Liver (tissue), 9 donors: ENCODE data around the gene PPP1R1B. TPM values are rescaled to one million over a fixed set of nuclear protein-coding genes. Genes with fewer than 3 reads are reported as not detected.

ENCODE experiments used
- DNase-seq: peaks from one replicate; pipeline ENCODE4 v3.0.0-alpha.2; 2017; ENCODE audit warnings: low spot score
- H3K27ac ChIP-seq, 2 donors: one replicate each; pipeline ENCODE4 v1.7.0; 2013; ENCODE audit warnings: inconsistent platforms in 2 of 2, low read length in 2 of 2, control low read depth in 1 of 2, low read depth in 1 of 2, mild to moderate bottlenecking in 1 of 2
- H3K27me3 ChIP-seq, 4 donors: one replicate each; pipeline versions ENCODE4 v1.6.1 to v1.7.0; 2013; ENCODE audit warnings: low read length in 3 of 4, inconsistent platforms in 1 of 4, mild to moderate bottlenecking in 1 of 4, moderate library complexity in 1 of 4; ENCODE audit not compliant: control insufficient read depth in 4 of 4, insufficient read depth in 4 of 4
- H3K36me3 ChIP-seq, 4 donors: one replicate each; pipeline versions ENCODE4 v1.6.1 to v1.7.0; 2013; ENCODE audit warnings: low read length in 3 of 4, mild to moderate bottlenecking in 3 of 4, low read depth in 1 of 4, moderate library complexity in 1 of 4; ENCODE audit not compliant: control insufficient read depth in 4 of 4, insufficient read depth in 3 of 4
- H3K4me1 ChIP-seq, 4 donors: one replicate each; pipeline versions ENCODE4 v1.6.1 to v1.7.0; 2013; ENCODE audit warnings: low read length in 3 of 4, mild to moderate bottlenecking in 3 of 4, moderate library complexity in 1 of 4; ENCODE audit not compliant: control insufficient read depth in 4 of 4, insufficient read depth in 4 of 4
- H3K4me3 ChIP-seq, 3 donors: one replicate each; pipeline versions ENCODE4 v1.6.1 to v1.7.0; 2013; ENCODE audit warnings: low read length in 3 of 3, control low read depth in 1 of 3, low read depth in 1 of 3, mild to moderate bottlenecking in 1 of 3
- H3K9ac ChIP-seq, 2 donors: one replicate each; pipeline ENCODE4 v1.7.0; 2013; ENCODE audit warnings: low read length in 2 of 2, mild to moderate bottlenecking in 2 of 2, moderate library complexity in 2 of 2, control low read depth in 1 of 2, low read depth in 1 of 2
- H3K9me3 ChIP-seq, 4 donors: one replicate each; pipeline versions ENCODE4 v1.6.1 to v1.7.0; 2013; ENCODE audit warnings: low read length in 3 of 4; ENCODE audit not compliant: control insufficient read depth in 4 of 4
- ATF3 ChIP-seq: IDR thresholded peaks from 2 replicates; pipeline ENCODE4 v1.6.1; 2016; ENCODE audit warnings: antibody characterized with exemption
- CTCF ChIP-seq: fragments of 150-350 bp; IDR thresholded peaks from 2 replicates; pipeline ENCODE4 v1.5.1; 2017; ENCODE audit warnings: improper control_type of control experiment, low read depth, low read length; ENCODE audit not compliant: missing input control
- EGR1 ChIP-seq, 2 donors: IDR thresholded peaks; 2 replicates each; pipeline ENCODE4 v1.6.1; 2016 to 2018; ENCODE audit warnings: antibody characterized with exemption in 2 of 2, low read depth in 2 of 2
- FOXA2 ChIP-seq: IDR thresholded peaks from 2 replicates; pipeline ENCODE4 v1.6.1; 2016; ENCODE audit warnings: antibody characterized with exemption
- GABPA ChIP-seq, 2 donors: IDR thresholded peaks in 1 of 2; conservative IDR thresholded peaks in 1 of 2; 2 replicates each; pipeline ENCODE4 v1.6.1; 2016; ENCODE audit warnings: antibody characterized with exemption in 2 of 2, mild to moderate bottlenecking in 1 of 2, moderate library complexity in 1 of 2
- HNF4A ChIP-seq, 2 donors: conservative IDR thresholded peaks; 2 replicates each; pipeline ENCODE4 v1.6.1; 2016; ENCODE audit warnings: antibody characterized with exemption in 2 of 2, mild to moderate bottlenecking in 2 of 2
- JUND ChIP-seq, 2 donors: IDR thresholded peaks; 2 replicates each; pipeline ENCODE4 v1.6.1; 2016; ENCODE audit warnings: antibody characterized with exemption in 2 of 2
- MAX ChIP-seq: IDR thresholded peaks from 2 replicates; pipeline ENCODE4 v1.6.1; 2016; ENCODE audit warnings: antibody characterized with exemption
- NR2F2 ChIP-seq: IDR thresholded peaks from 2 replicates; pipeline ENCODE4 v1.6.1; 2016; ENCODE audit warnings: antibody characterized with exemption
- RAD21 ChIP-seq, 2 donors: IDR thresholded peaks; 2 replicates each; pipeline ENCODE4 v1.6.1; 2016; ENCODE audit warnings: antibody characterized with exemption in 2 of 2, mild to moderate bottlenecking in 2 of 2
- RXRA ChIP-seq, 2 donors: IDR thresholded peaks; 2 replicates each; pipeline ENCODE4 v1.6.1; 2017 to 2018; ENCODE audit warnings: antibody characterized with exemption in 2 of 2, mild to moderate bottlenecking in 1 of 2
- SP1 ChIP-seq: IDR thresholded peaks from 2 replicates; pipeline ENCODE4 v1.6.1; 2018; ENCODE audit warnings: antibody characterized with exemption, mild to moderate bottlenecking
- TAF1 ChIP-seq: conservative IDR thresholded peaks from 2 replicates; pipeline ENCODE4 v1.6.1; 2016; ENCODE audit warnings: antibody characterized with exemption, mild to moderate bottlenecking
- ZBTB33 ChIP-seq: IDR thresholded peaks from 2 replicates; pipeline ENCODE4 v1.6.1; 2016; ENCODE audit warnings: antibody characterized with exemption
- WGBS: extraction: QIAGEN DNeasy Blood & Tissue Kit; methylation state at CpG from one replicate; pipeline ENCODE4 v1.1.7; 2013; 5-methylcytosine and 5-hydroxymethylcytosine counted together
- polyA plus RNA-seq, 2 donors: library from polyadenylated mRNA; stranded (reverse) in 1 of 2; unstranded in 1 of 2; fragments of 200-250 nt in 1 of 2; fragments of >200 nt in 1 of 2; fragmentation: Nextera tagmentation in 1 of 2; extraction: Ambion mirVana in 1 of 2; gene quantifications; one replicate each; pipeline versions ENCODE4 v1.2.1 to v1.2.3, GENCODE V29; 2013 to 2015
- total RNA-seq, 2 donors: library from RNA; depleted of rRNA; stranded (reverse); fragments of >200 nt; gene quantifications; one replicate each; pipeline ENCODE4 v1.2.3, GENCODE V29; 2014
- donor health status: healthy.
- donor health status: healthy.
- donor health status: healthy.
- donor health status: healthy.
- donor health status: healthy.

PPP1R1B gene
- total and polyA plus RNA-seq, 4 donors = 0.14 TPM; not detected in 3

GRCh38 chr17:39634384-39634871 is 7.7 kb downstream of the PPP1R1B start:
- DNase-seq = no peak
- Histone ChIP-seq H3K9ac (no peak overlapping the region), H3K4me1 (peaks cover 5 to 31% (median 24%) of the 10 kb centered on the region in 4 donors), H3K4me3 (no peak overlapping the region), H3K36me3 (no peaks in the 10 kb centered on the region), H3K9me3 (no peaks in the 10 kb centered on the region), H3K27ac (no peak overlapping the region), H3K27me3 (no peaks in the 10 kb centered on the region)
- 48% methylated on average over 2 of the region's 2 CpGs for WGBS
- TF ChIP-seq CTCF (peak; percentile 66), TAF1 (no peak), RAD21 (IDR thresholded peaks at IDR 0.05) (peak in 1 of 2 donors; percentile 75)

GRCh38 chr17:39635614-39636176 is 8.9 kb downstream of the PPP1R1B start:
- H3K27ac ChIP-seq = no peak overlapping the region
- H3K4me1 ChIP-seq = peaks cover 5 to 37% (median 29%) of the 10 kb centered on the region in 4 donors
- DNase-seq = no peak
- WGBS = 94% methylated on average over 8 of the region's 8 CpGs
- H3K9me3 ChIP-seq = no peaks in the 10 kb centered on the region
- no peak overlapping the region for H3K9ac ChIP-seq
- TF ChIP-seq SP1 (no peak), FOXA2 (no peak), MAX (no peak), JUND (IDR thresholded peaks at IDR 0.05) (no peak), RXRA (IDR thresholded peaks at IDR 0.05) (no peak), ATF3 (no peak), ZBTB33 (no peak), NR2F2 (no peak), EGR1 (IDR thresholded peaks at IDR 0.05; ENCODE audit: low read depth in 2 of 2) (no peak), GABPA (IDR thresholded peaks at IDR 0.05 in 1 of 2, conservative IDR thresholded peaks at IDR 0.05 in 1 of 2) (no peak), HNF4A (conservative IDR thresholded peaks at IDR 0.05) (no peak)
- H3K36me3 ChIP-seq = no peaks in the 10 kb centered on the region
- H3K27me3 ChIP-seq = no peaks in the 10 kb centered on the region
- H3K4me3 ChIP-seq = no peak overlapping the region

GRCh38 chr17:39636587-39636926 is 9.8 kb downstream of the PPP1R1B start:
- no peak for DNase-seq
- H3K4me1 ChIP-seq = peaks cover 5 to 43% (median 29%) of the 10 kb centered on the region in 4 donors
- H3K9me3 ChIP-seq = no peaks in the 10 kb centered on the region
- TF ChIP-seq EGR1 (IDR thresholded peaks at IDR 0.05; ENCODE audit: low read depth in 2 of 2) = no peak
- TF ChIP-seq ATF3 = no peak
- H3K4me3 ChIP-seq = peak overlapping the region; percentile 24 to 70 (median 65)
- WGBS = 33% methylated on average over 6 of the region's 6 CpGs
- H3K36me3 ChIP-seq = no peaks in the 10 kb centered on the region
- peak overlapping the region; percentile 80 to 84 for H3K27ac ChIP-seq
- H3K27me3 ChIP-seq = no peaks in the 10 kb centered on the region
- peak overlapping the region; percentile 84 to 90 for H3K9ac ChIP-seq
